HG03521 (cell line): ENCODE measurements around the gene ABCC4.
"Not testable (repeated sequence)": the region's sequence is repeated elsewhere in the genome, so short reads cannot be mapped to it uniquely, and the experiment has no call there.

Experiments used
- ATAC-seq: cut with Tn5 transposase; IDR thresholded peaks from one replicate; pipeline ENCODE4 v1.9.1; 2021; ENCODE audit warnings: mild to moderate bottlenecking, moderate library complexity; ENCODE audit not compliant: unreplicated experiment

ABCC4 gene

GRCh38 chr13:95300625-95301182, 547 bp downstream of the ABCC4 start:
- peak; percentile 31 for ATAC-seq

GRCh38 chr13:95298971-95299621, 2.2 kb downstream of the ABCC4 start:
- ATAC-seq = no peak

- ATAC-seq = no peak
Measured at GRCh38 chr13:95298169-95298965, 2.9 kb downstream of the ABCC4 start.

GRCh38 chr13:95296326-95296925, 4.8 kb downstream of the ABCC4 start:
- ATAC-seq = no peak

GRCh38 chr13:95295026-95295425, 6.2 kb downstream of the ABCC4 start:
- ATAC-seq = no peak

- ATAC-seq = no peak
Measured at GRCh38 chr13:95292622-95293021, 8.6 kb downstream of the ABCC4 start.

GRCh38 chr13:95289901-95290300, 11.3 kb downstream of the ABCC4 start:
- not testable (repeated sequence) for ATAC-seq

- ATAC-seq = no peak
Measured at GRCh38 chr13:95289020-95289444, 12.2 kb downstream of the ABCC4 start.

- no peak for ATAC-seq
Measured at GRCh38 chr13:95284436-95284835, 16.8 kb downstream of the ABCC4 start.

- ATAC-seq = no peak
Measured at GRCh38 chr13:95279016-95279415, 22.2 kb downstream of the ABCC4 start.

- ATAC-seq = no peak
Measured at GRCh38 chr13:95276037-95276505, 25.2 kb downstream of the ABCC4 start.

GRCh38 chr13:95275322-95276036, 25.8 kb downstream of the ABCC4 start:
- ATAC-seq = no peak

GRCh38 chr13:95273592-95274132, 27.6 kb downstream of the ABCC4 start:
- not testable (repeated sequence) for ATAC-seq

- not testable (repeated sequence) for ATAC-seq
Measured at GRCh38 chr13:95272076-95272475, 29.2 kb downstream of the ABCC4 start.

- no peak for ATAC-seq
Measured at GRCh38 chr13:95269756-95270155, 31.5 kb downstream of the ABCC4 start.

GRCh38 chr13:95268343-95269065, 32.7 kb downstream of the ABCC4 start:
- ATAC-seq = not testable (repeated sequence)

GRCh38 chr13:95267662-95268342, 33.4 kb downstream of the ABCC4 start:
- ATAC-seq = no peak

GRCh38 chr13:95264225-95264624, 37.0 kb downstream of the ABCC4 start:
- ATAC-seq = no peak

GRCh38 chr13:95262837-95263384, 38.3 kb downstream of the ABCC4 start:
- ATAC-seq = no peak
